GM21360 (cell line): ENCODE data around the gene PROSER2.
"Not testable (repeated sequence)": the region's sequence is repeated elsewhere in the genome, so short reads cannot be mapped to it uniquely, and the experiment has no call there.

Source experiments
- ATAC-seq: cut with Tn5 transposase; IDR thresholded peaks from one replicate; pipeline ENCODE4 v1.9.1; 2021; ENCODE audit warnings: mild to moderate bottlenecking, moderate library complexity; ENCODE audit not compliant: unreplicated experiment

PROSER2 gene

GRCh38 chr10:11835061-11835460 lies 11.9 kb downstream of the PROSER2 start:
- ATAC-seq: no peak

DNA sequence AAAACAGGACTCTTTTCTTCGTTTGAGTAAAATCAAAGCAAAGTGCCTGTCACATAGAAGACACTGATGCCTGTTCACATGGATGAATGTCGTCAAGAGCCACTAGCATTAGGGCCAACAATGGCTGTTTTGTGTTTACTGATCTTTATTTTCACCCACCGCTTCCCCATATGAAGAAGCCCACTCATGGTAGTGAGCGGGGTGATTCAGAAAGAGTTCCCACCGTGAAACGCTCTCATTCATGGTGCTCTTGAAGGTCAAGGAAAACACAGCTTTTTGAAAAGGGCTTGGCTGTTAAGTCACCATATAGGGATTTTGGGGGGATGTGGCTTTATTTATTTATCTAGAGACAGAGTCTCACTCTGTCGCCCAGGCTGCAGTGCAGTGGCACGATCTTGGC lies 12.5 kb downstream of the PROSER2 start:
- ATAC-seq: no peak

- no peak for ATAC-seq
Observed at GRCh38 chr10:11837372-11838161, 14.4 kb downstream of the PROSER2 start.

- no peak for ATAC-seq
Observed at GRCh38 chr10:11838298-11838852, 15.2 kb downstream of the PROSER2 start.

DNA sequence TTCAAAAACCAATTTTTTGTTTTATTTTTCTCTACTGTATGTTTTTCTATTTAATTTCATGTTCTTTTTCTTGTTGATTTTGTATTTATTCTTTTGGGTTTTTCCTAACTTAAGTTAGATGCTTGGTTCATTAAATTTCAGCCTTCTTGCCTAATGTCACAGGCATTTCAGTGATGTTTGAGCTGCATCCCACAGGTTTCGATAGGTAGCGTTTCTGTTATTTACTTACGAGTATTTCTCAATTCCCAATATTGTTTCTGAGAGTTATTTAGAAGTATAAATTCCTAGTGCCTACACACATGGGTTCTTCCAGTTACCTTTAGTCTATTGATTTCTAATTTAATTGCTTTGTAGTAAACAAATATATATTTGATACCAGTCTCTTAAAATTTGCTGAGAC lies 18.2 kb downstream of the PROSER2 start:
- ATAC-seq: no peak

GRCh38 chr10:11842411-11842810 lies 19.3 kb downstream of the PROSER2 start:
- no peak for ATAC-seq

GRCh38 chr10:11845113-11845512 lies 22.0 kb downstream of the PROSER2 start:
- ATAC-seq: no peak

GRCh38 chr10:11846542-11846941 lies 23.4 kb downstream of the PROSER2 start:
- no peak for ATAC-seq

- no peak for ATAC-seq
Observed at GRCh38 chr10:11849277-11849676, 26.1 kb downstream of the PROSER2 start.

DNA sequence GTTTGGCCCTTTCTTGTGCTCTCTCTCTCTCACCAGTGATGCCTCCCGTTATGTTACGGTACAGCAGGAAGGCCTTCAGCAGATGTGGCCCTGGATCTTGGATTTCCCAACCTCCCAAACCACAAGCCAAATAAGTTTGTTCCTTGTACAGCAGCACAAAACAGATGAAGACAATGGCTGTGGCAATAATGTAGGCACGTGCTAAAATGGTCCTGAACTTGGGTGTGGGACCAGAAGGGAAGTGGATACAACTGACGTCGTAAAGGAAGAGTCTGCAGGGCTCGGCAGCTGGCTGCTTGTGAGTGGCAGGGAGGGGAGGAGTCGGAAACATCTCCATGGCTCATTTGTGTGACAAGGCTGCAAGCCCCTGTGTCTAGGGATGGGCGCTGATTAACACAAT lies 26.8 kb downstream of the PROSER2 start:
- no peak for ATAC-seq

GRCh38 chr10:11851910-11852309 lies 28.8 kb downstream of the PROSER2 start:
- no peak for ATAC-seq

GRCh38 chr10:11852637-11853036 lies 29.5 kb downstream of the PROSER2 start:
- ATAC-seq: not testable (repeated sequence)

- ATAC-seq: no peak
Observed at GRCh38 chr10:11853468-11853867, 30.3 kb downstream of the PROSER2 start.

- no peak for ATAC-seq
Observed at GRCh38 chr10:11854301-11854700, 31.1 kb downstream of the PROSER2 start.

DNA sequence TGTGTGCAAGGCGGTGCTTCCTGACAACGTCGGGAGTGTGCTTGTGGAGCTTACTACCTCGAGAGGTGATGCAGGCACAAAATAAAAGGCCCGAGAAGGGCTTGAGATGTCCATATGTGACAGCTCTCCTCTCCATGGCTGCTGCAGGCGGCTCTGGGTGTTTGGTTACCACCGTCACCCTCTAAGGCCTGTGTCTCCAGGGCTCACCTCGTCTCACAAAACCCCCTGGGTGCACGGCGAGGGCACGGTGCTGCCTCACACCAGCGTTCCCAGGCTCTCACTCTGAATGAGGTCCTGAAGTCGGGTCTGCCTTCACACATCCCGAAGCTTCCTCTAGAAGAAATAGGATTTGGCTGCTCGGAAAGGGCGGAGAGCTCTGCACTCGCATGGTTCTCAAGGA lies 32.9 kb downstream of the PROSER2 start:
- ATAC-seq: no peak

DNA sequence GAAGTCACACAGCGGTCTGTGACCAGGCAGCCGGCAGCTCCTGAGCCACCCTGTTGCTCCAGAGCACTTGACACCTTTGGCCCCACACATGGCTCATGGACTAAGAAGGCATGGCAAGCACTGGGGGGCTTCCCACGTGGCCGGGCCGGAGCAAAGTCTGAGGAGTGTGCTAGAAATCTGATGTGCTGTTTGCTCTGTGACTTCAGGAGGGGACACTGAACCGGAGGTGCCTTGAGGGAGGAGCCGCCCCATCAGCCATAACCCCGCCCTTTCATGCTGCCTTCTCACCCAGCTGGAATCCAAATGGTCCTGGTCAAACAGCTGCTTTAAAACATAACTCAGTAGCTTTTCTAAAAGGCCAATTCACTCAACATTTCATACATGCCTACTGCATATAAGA lies 33.5 kb downstream of the PROSER2 start:
- ATAC-seq: no peak

- ATAC-seq: no peak
Observed at GRCh38 chr10:11858093-11858492, 34.9 kb downstream of the PROSER2 start.

DNA sequence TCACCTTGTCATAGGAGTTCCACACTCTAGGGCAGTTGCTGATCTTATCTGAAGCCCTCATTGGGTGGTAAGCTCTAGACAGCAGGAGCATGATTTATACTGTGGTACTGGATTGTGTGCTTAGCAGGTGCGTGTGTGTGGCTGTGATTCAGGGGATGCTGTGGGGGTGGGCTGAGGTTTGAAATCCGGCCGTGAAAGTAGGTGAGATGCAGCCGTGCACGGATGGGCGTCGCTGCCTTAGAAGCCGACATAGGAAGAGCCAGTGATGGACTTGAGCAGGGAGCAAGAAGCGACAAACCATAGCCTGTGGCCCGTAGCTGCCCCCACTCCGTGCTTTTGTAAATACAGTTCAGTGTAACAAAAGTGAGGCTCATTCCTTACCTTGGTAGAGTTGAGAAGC lies 38.2 kb downstream of the PROSER2 start:
- no peak for ATAC-seq

- ATAC-seq: no peak
Observed at GRCh38 chr10:11861811-11862428, 38.8 kb downstream of the PROSER2 start.

- ATAC-seq: peak; percentile 89
Observed at GRCh38 chr10:11863353-11864109, 40.4 kb downstream of the PROSER2 start.

GRCh38 chr10:11864727-11865126 lies 41.6 kb downstream of the PROSER2 start:
- ATAC-seq: no peak

- no peak for ATAC-seq
Observed at GRCh38 chr10:11865561-11865960, 42.4 kb downstream of the PROSER2 start.
